ENCODE measurements around the gene WNT6.

The WNT6 gene

GRCh38 chr2:218872645-218873358 is 13.2 kb downstream of the WNT6 start:
- H3K4me3 Mint-ChIP-seq = peak overlapping the region; percentile 66
- ATAC-seq (ENCODE audit: low read depth) (no peak), DNase-seq (ENCODE audit: low spot score in 2 of 2) (no peak)
- no peaks in the 10 kb centered on the region for H3K9me3 Mint-ChIP-seq
- H3K27me3 Mint-ChIP-seq = peaks cover 15% of the 10 kb centered on the region
- H3K36me3 Mint-ChIP-seq = peaks cover 1% of the 10 kb centered on the region
- peak overlapping the region; percentile 7 for H3K27ac Mint-ChIP-seq
- peaks cover 33% of the 10 kb centered on the region for H3K4me1 Mint-ChIP-seq

- Mint-ChIP-seq H3K4me1 (peaks cover 33% of the 10 kb centered on the region), H3K27me3 (peaks cover 15% of the 10 kb centered on the region), H3K27ac (peak overlapping the region; percentile 7), H3K36me3 (peaks cover 1% of the 10 kb centered on the region), H3K9me3 (no peaks in the 10 kb centered on the region), H3K4me3 (peak overlapping the region; percentile 66)
- peak; percentile 57 for ATAC-seq (ENCODE audit: low read depth)
- DNase-seq (ENCODE audit: low spot score in 2 of 2) = peak in 1 of 2 donors; percentile 45
Observed at GRCh38 chr2:218873359-218874194, 14.0 kb downstream of the WNT6 start.

- Mint-ChIP-seq H3K4me3 (no peak overlapping the region), H3K36me3 (peaks cover 1% of the 10 kb centered on the region), H3K4me1 (peaks cover 36% of the 10 kb centered on the region), H3K27me3 (peaks cover 15% of the 10 kb centered on the region), H3K27ac (no peak overlapping the region), H3K9me3 (no peaks in the 10 kb centered on the region)
- DNase-seq (ENCODE audit: low spot score in 2 of 2) = no peak
- ATAC-seq (ENCODE audit: low read depth) = no peak
Observed at GRCh38 chr2:218875692-218876246, 16.2 kb downstream of the WNT6 start.

- H3K4me1 Mint-ChIP-seq = peaks cover 41% of the 10 kb centered on the region
- H3K27me3 Mint-ChIP-seq = peaks cover 13% of the 10 kb centered on the region
- no peak for ATAC-seq (ENCODE audit: low read depth)
- H3K27ac Mint-ChIP-seq = peak overlapping the region; percentile 50
- H3K9me3 Mint-ChIP-seq = no peaks in the 10 kb centered on the region
- no peaks in the 10 kb centered on the region for H3K36me3 Mint-ChIP-seq
- no peak overlapping the region for H3K4me3 Mint-ChIP-seq
- DNase-seq (ENCODE audit: low spot score in 2 of 2) = peak; percentile 85
Observed at GRCh38 chr2:218876562-218877219, 17.1 kb downstream of the WNT6 start.

GRCh38 chr2:218877331-218877730 is 17.7 kb downstream of the WNT6 start:
- Mint-ChIP-seq H3K27me3 (peaks cover 8% of the 10 kb centered on the region), H3K27ac (no peak overlapping the region), H3K36me3 (no peaks in the 10 kb centered on the region), H3K4me3 (no peak overlapping the region), H3K4me1 (peaks cover 39% of the 10 kb centered on the region), H3K9me3 (no peaks in the 10 kb centered on the region)
- no peak for ATAC-seq (ENCODE audit: low read depth)
- DNase-seq (ENCODE audit: low spot score in 2 of 2) = no peak

- Mint-ChIP-seq H3K36me3 (no peaks in the 10 kb centered on the region), H3K4me1 (peaks cover 39% of the 10 kb centered on the region), H3K27me3 (peaks cover 6% of the 10 kb centered on the region), H3K27ac (no peak overlapping the region), H3K9me3 (no peaks in the 10 kb centered on the region), H3K4me3 (no peak overlapping the region)
- no peak for DNase-seq (ENCODE audit: low spot score in 2 of 2)
- ATAC-seq (ENCODE audit: low read depth) = no peak
Observed at GRCh38 chr2:218877891-218878290, 18.3 kb downstream of the WNT6 start.

- H3K4me1 Mint-ChIP-seq = peaks cover 38% of the 10 kb centered on the region
- peaks cover 1% of the 10 kb centered on the region for H3K27me3 Mint-ChIP-seq
- ATAC-seq (ENCODE audit: low read depth) (no peak), DNase-seq (ENCODE audit: low spot score in 2 of 2) (no peak)
- H3K27ac Mint-ChIP-seq = no peak overlapping the region
- H3K4me3 Mint-ChIP-seq = no peak overlapping the region
- H3K9me3 Mint-ChIP-seq = no peaks in the 10 kb centered on the region
- H3K36me3 Mint-ChIP-seq = no peaks in the 10 kb centered on the region
Observed at GRCh38 chr2:218878486-218878885, 18.9 kb downstream of the WNT6 start.

- H3K36me3 Mint-ChIP-seq = no peaks in the 10 kb centered on the region
- ATAC-seq (ENCODE audit: low read depth) (no peak), DNase-seq (ENCODE audit: low spot score in 2 of 2) (peak in 1 of 2 donors; percentile 22)
- peaks cover 1% of the 10 kb centered on the region for H3K27me3 Mint-ChIP-seq
- peak overlapping the region; percentile 97 for H3K27ac Mint-ChIP-seq
- H3K4me1 Mint-ChIP-seq = peaks cover 38% of the 10 kb centered on the region
- H3K9me3 Mint-ChIP-seq = no peaks in the 10 kb centered on the region
- peak overlapping the region; percentile 93 for H3K4me3 Mint-ChIP-seq
Observed at GRCh38 chr2:218878926-218879761, 19.5 kb downstream of the WNT6 start.

- DNase-seq (ENCODE audit: low spot score in 2 of 2) = no peak
- H3K27ac Mint-ChIP-seq = peak overlapping the region; percentile 97
- peaks cover 1% of the 10 kb centered on the region for H3K27me3 Mint-ChIP-seq
Observed at GRCh38 chr2:218879776-218880101, 20.1 kb downstream of the WNT6 start.

GRCh38 chr2:218880102-218880858 is 20.7 kb downstream of the WNT6 start, which contains the start of gene WNT10A:
Gene WNT10A, plus strand, starts transcription at chr2:218880852. Its CDS starts 144 bp downstream, at chr2:218880996.
- ATAC-seq (ENCODE audit: low read depth) (peak; percentile 80), DNase-seq (ENCODE audit: low spot score in 2 of 2) (peak; percentile 84 to 88)
- Mint-ChIP-seq H3K27me3 (peaks cover 1% of the 10 kb centered on the region), H3K27ac (peak within 1 kb of the TSS; percentile 97), H3K4me3 (peak within 1 kb of the TSS; percentile 93), H3K4me1 (peaks cover 49% of the 10 kb centered on the region), H3K36me3 (no peaks in the 10 kb centered on the region), H3K9me3 (no peaks in the 10 kb centered on the region)

More at GRCh38 chr2:218879776-218880101, 20.1 kb downstream of the WNT6 start:
- peaks cover 44% of the 10 kb centered on the region for H3K4me1 Mint-ChIP-seq
- ATAC-seq (ENCODE audit: low read depth) = no peak
- H3K4me3 Mint-ChIP-seq = peak overlapping the region; percentile 93
- H3K36me3 Mint-ChIP-seq = no peaks in the 10 kb centered on the region
- H3K9me3 Mint-ChIP-seq = no peaks in the 10 kb centered on the region

GRCh38 chr2:218880859-218881594 is 21.4 kb downstream of the WNT6 start:
- H3K27ac Mint-ChIP-seq = peak overlapping the region; percentile 97
- H3K36me3 Mint-ChIP-seq = no peaks in the 10 kb centered on the region
- ATAC-seq (ENCODE audit: low read depth) (no peak), DNase-seq (ENCODE audit: low spot score in 2 of 2) (no peak)
- H3K4me3 Mint-ChIP-seq = peak overlapping the region; percentile 82
- H3K9me3 Mint-ChIP-seq = no peaks in the 10 kb centered on the region
- peaks cover 1% of the 10 kb centered on the region for H3K27me3 Mint-ChIP-seq
- peaks cover 54% of the 10 kb centered on the region for H3K4me1 Mint-ChIP-seq

GRCh38 chr2:218881744-218882460 is 22.3 kb downstream of the WNT6 start:
- no peaks in the 10 kb centered on the region for H3K9me3 Mint-ChIP-seq
- DNase-seq (ENCODE audit: low spot score in 2 of 2) (no peak), ATAC-seq (ENCODE audit: low read depth) (no peak)
- peaks cover 58% of the 10 kb centered on the region for H3K4me1 Mint-ChIP-seq
- H3K27ac Mint-ChIP-seq = peak overlapping the region; percentile 97
- no peaks in the 10 kb centered on the region for H3K36me3 Mint-ChIP-seq
- H3K4me3 Mint-ChIP-seq = peak overlapping the region; percentile 82
- H3K27me3 Mint-ChIP-seq = no peaks in the 10 kb centered on the region

All from memory B cell (primary cell).